Osteocyte (in vitro differentiated cells): ENCODE data around the gene CACNA2D2. TPM values are rescaled to one million over a fixed set of nuclear protein-coding genes. Genes with fewer than 3 reads are reported as not detected.

Source experiments
- DNase-seq: peaks from one replicate; pipeline ENCODE4 v3.0.0; 2021; ENCODE audit warnings: mixed read lengths; ENCODE audit not compliant: unreplicated experiment; ENCODE audit errors: extremely low spot score
- H3K27ac Mint-ChIP-seq: one replicate; pipeline ENCODE4 v1.8.0; 2021; ENCODE audit warnings: mild to moderate bottlenecking, mixed read lengths; ENCODE audit not compliant: unreplicated experiment
- H3K27me3 Mint-ChIP-seq: one replicate; pipeline ENCODE4 v1.8.0; 2021; ENCODE audit warnings: mixed read lengths; ENCODE audit not compliant: unreplicated experiment
- H3K36me3 Mint-ChIP-seq: one replicate; pipeline ENCODE4 v1.8.0; 2021; ENCODE audit warnings: mixed read lengths; ENCODE audit not compliant: unreplicated experiment
- H3K4me1 Mint-ChIP-seq: one replicate; pipeline ENCODE4 v1.8.0; 2021; ENCODE audit warnings: mixed read lengths; ENCODE audit not compliant: unreplicated experiment
- H3K4me3 Mint-ChIP-seq: one replicate; pipeline ENCODE4 v1.8.0; 2021; ENCODE audit warnings: mild to moderate bottlenecking, moderate library complexity, mixed read lengths; ENCODE audit not compliant: unreplicated experiment
- H3K9me3 Mint-ChIP-seq: one replicate; pipeline ENCODE4 v1.8.0; 2021; ENCODE audit warnings: mixed read lengths; ENCODE audit not compliant: unreplicated experiment
- total RNA-seq: library from RNA; stranded (reverse); gene quantifications from 2 replicates; pipeline ENCODE4 v1.2.1, GENCODE V29; 2021
- TF ChIP-seq, protein P1 (sequence below): fragments of 200-600 bp; sonication (generic); IDR thresholded peaks from 2 replicates; pipeline ENCODE4 v1.5.0; 2021; ENCODE audit warnings: antibody characterized with exemption, mild to moderate bottlenecking, moderate library complexity

CACNA2D2 gene
- total RNA-seq, 1 donor from 2014 or later: 0.27 TPM

DNA sequence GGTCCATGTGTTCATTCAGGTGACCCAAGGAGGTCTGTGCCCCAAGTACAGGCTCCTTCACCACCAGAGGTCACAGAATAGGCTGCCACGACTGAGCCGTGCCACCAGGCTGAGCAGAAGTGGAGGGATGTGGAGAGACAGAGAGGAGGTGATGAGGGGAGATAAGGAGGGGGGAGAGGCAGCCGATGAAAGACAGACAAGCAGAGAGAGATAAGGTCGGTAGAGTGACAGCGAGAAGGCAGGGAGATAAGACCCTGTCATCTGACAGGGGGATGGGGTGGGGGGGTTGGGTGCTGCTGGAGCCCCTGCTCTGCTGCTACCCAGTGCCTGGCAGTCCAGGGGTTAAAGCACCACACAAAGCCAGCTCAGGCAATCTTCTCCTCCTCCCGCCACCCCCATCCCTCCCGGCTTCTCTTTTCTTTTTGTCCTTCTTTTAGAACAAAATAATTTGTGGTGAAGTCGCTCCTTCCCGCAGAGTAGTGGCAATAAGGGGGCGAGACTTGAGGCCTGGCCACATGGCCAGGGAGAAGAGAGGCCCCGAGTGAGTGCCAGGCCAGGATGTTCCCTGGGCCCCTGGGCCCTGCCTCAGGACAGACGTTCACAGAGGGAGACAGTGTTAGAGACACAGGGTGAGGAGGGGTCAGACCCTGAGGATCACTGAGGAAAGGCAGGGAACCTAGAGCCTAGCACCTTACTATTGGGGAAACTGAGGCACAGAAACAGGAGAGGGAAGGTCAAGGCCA is 67.9 kb downstream of the CACNA2D2 start:
- DNase-seq: no peak
- no peaks in the 10 kb centered on the region for H3K9me3 Mint-ChIP-seq
- no peaks in the 10 kb centered on the region for H3K4me1 Mint-ChIP-seq
- H3K27ac Mint-ChIP-seq: no peak overlapping the region
- H3K27me3 Mint-ChIP-seq: peaks cover 24% of the 10 kb centered on the region
- no peak overlapping the region for H3K4me3 Mint-ChIP-seq
- no peaks in the 10 kb centered on the region for H3K36me3 Mint-ChIP-seq
- TF ChIP-seq, protein P1, sequence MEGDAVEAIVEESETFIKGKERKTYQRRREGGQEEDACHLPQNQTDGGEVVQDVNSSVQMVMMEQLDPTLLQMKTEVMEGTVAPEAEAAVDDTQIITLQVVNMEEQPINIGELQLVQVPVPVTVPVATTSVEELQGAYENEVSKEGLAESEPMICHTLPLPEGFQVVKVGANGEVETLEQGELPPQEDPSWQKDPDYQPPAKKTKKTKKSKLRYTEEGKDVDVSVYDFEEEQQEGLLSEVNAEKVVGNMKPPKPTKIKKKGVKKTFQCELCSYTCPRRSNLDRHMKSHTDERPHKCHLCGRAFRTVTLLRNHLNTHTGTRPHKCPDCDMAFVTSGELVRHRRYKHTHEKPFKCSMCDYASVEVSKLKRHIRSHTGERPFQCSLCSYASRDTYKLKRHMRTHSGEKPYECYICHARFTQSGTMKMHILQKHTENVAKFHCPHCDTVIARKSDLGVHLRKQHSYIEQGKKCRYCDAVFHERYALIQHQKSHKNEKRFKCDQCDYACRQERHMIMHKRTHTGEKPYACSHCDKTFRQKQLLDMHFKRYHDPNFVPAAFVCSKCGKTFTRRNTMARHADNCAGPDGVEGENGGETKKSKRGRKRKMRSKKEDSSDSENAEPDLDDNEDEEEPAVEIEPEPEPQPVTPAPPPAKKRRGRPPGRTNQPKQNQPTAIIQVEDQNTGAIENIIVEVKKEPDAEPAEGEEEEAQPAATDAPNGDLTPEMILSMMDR: no peak

DNA sequence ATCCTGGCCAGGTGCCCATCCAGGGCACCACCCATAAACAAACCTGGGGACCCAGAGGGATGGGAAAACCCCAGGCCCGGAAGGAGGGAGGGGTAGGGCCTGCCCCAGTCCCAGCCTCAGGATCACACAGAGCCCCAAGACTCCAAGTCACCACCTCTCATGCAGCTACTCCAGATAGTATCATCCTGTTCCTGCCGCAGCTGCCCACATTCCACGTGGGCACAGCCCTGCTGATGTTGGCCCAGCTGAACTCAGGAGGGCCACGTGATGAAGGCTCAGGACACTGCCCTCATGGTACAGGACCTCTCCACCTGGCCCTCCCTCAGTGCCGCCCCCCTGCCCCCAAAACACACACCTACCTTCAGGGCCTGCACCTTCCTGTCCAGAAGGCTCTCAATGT is 69.5 kb downstream of the CACNA2D2 start:
- Mint-ChIP-seq H3K27ac (no peak overlapping the region), H3K4me3 (no peak overlapping the region), H3K36me3 (no peaks in the 10 kb centered on the region), H3K27me3 (peaks cover 24% of the 10 kb centered on the region), H3K4me1 (no peaks in the 10 kb centered on the region), H3K9me3 (no peaks in the 10 kb centered on the region)
- TF ChIP-seq, protein P1: no peak
- DNase-seq: no peak

DNA sequence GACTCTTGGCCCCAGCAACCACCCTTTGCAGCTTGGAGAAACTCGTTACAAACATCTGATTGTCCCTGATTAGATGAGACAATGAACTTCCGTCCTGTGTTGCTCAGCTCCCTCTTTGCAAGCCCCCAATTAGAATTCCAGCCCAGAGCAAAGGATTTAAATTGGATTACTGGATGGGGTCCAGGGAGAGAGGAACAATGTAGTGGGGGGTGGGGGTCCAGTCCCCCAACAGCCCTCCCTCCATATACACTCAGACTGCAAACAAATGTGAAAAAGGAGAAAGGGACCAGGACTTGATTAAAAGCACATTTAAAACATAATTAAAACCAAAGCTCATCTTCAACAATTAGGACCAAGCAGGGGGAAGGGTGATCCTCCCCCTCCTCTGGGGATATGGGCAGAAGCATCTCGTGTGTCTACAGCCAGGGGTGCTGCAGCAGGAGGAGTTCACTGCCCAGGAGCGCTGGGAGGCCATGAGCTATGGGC is 72.4 kb downstream of the CACNA2D2 start:
- no peaks in the 10 kb centered on the region for H3K36me3 Mint-ChIP-seq
- peaks cover 12% of the 10 kb centered on the region for H3K27me3 Mint-ChIP-seq
- no peak overlapping the region for H3K27ac Mint-ChIP-seq
- TF ChIP-seq, protein P1: no peak
- H3K4me1 Mint-ChIP-seq: no peaks in the 10 kb centered on the region
- H3K4me3 Mint-ChIP-seq: no peak overlapping the region
- H3K9me3 Mint-ChIP-seq: no peaks in the 10 kb centered on the region
- DNase-seq: no peak

DNA sequence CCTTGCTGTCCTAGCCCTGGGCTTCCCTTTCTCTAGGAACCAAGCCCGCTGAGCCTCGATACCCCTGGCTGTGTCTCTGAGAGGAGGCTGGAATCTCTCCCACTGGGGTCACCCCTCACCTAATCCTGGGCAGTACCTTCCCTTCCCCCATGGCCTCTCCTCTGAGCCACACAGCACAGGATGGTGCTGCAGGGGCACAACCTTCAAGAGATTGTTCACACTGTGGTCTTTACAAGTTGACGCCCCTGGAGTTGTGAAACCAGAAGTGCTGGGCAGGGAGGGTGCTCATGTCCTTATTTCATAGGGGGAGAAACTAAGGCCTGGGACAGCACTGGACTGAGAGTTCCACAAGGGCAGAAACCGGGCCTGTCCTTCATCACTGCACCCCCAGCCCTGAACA is 73.2 kb downstream of the CACNA2D2 start:
- Mint-ChIP-seq H3K27ac (no peak overlapping the region), H3K9me3 (no peaks in the 10 kb centered on the region)

DNA sequence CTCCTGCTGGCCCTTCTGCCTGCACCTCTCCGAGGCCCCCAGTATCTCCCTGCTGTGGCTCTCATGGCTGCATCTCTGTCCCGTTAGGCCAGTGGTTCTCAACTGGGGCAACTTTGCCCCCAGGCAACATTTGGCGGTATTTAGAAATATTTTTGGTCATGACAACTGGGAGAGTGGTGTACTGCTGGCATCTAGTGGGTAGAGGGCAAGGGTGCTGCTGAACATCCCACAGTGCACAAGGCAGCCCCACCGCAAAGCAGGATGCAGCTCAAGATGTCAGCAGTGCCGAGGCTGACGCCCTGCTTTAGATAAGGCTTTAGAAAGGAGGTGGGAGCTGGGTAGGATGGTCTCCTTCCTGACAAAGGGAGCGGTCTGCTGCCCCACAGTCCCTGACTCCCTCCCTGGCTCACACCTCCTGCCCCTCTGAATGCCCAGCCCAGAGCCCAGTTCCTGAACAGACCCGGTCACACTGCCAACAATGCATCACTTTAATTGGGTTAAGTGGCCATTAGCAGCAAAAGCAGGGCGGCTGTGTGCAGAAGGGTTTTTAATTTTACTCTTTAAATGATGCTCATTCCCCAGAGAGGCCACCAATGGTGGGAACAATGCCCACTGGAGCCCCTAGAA is 75.3 kb downstream of the CACNA2D2 start:
- H3K9me3 Mint-ChIP-seq: no peaks in the 10 kb centered on the region
- no peak overlapping the region for H3K4me3 Mint-ChIP-seq
- no peaks in the 10 kb centered on the region for H3K4me1 Mint-ChIP-seq
- no peak overlapping the region for H3K27ac Mint-ChIP-seq
- H3K27me3 Mint-ChIP-seq: peaks cover 6% of the 10 kb centered on the region
- H3K36me3 Mint-ChIP-seq: no peaks in the 10 kb centered on the region
- DNase-seq: no peak
- TF ChIP-seq, protein P1: peak; percentile 21

More for the DNA sequence above, 73.2 kb downstream of the CACNA2D2 start:
- TF ChIP-seq, protein P1: no peak
- Mint-ChIP-seq H3K27me3 (peaks cover 12% of the 10 kb centered on the region), H3K4me1 (no peaks in the 10 kb centered on the region), H3K36me3 (no peaks in the 10 kb centered on the region), H3K4me3 (no peak overlapping the region)
- DNase-seq: no peak
